CD4-positive, alpha-beta T cell treated with Interleukin-2 at 100 ng/mL for 4 hours (primary cell): ENCODE data around the gene PRADC1.
"Not testable (repeated sequence)": the region's sequence is repeated elsewhere in the genome, so short reads cannot be mapped to it uniquely, and the experiment has no call there.

ENCODE experiments used
- DNase-seq: peaks from one replicate; pipeline ENCODE4 v3.0.0-alpha.2; 2020; ENCODE audit warnings: low spot score

PRADC1 gene

GRCh38 chr2:73233154-73233931, at the start of gene PRADC1:
PRADC1 (minus strand) TSS chr2:73233239; CDS start chr2:73233160, 79 bp downstream.
- peak; percentile 98 for DNase-seq

GRCh38 chr2:73281244-73281643, 48.2 kb upstream of the PRADC1 start:
- no peak for DNase-seq

- no peak for DNase-seq
Observed at GRCh38 chr2:73279852-73280251, 46.8 kb upstream of the PRADC1 start.

- no peak for DNase-seq
Observed at GRCh38 chr2:73272270-73272669, 39.2 kb upstream of the PRADC1 start.

GRCh38 chr2:73269686-73270465, 36.8 kb upstream of the PRADC1 start:
- DNase-seq = no peak

- peak; percentile 82 for DNase-seq
Observed at GRCh38 chr2:73268830-73269685, 36.0 kb upstream of the PRADC1 start.

GRCh38 chr2:73268366-73268829, 35.4 kb upstream of the PRADC1 start:
- no peak for DNase-seq

GRCh38 chr2:73267008-73267407, 34.0 kb upstream of the PRADC1 start:
- no peak for DNase-seq

- no peak for DNase-seq
Observed at GRCh38 chr2:73266061-73266901, 33.2 kb upstream of the PRADC1 start.

- DNase-seq = no peak
Observed at GRCh38 chr2:73265298-73266060, 32.4 kb upstream of the PRADC1 start.

GRCh38 chr2:73264783-73265182, 31.7 kb upstream of the PRADC1 start:
- no peak for DNase-seq

GRCh38 chr2:73264332-73264606, 31.2 kb upstream of the PRADC1 start:
- DNase-seq = no peak

GRCh38 chr2:73263540-73264331, 30.7 kb upstream of the PRADC1 start:
- DNase-seq = no peak

- not testable (repeated sequence) for DNase-seq
Observed at GRCh38 chr2:73262691-73263429, 29.8 kb upstream of the PRADC1 start.

- no peak for DNase-seq
Observed at GRCh38 chr2:73262108-73262651, 29.1 kb upstream of the PRADC1 start.

- DNase-seq = no peak
Observed at GRCh38 chr2:73260338-73260984, 27.4 kb upstream of the PRADC1 start.

- DNase-seq = no peak
Observed at GRCh38 chr2:73259704-73260337, 26.8 kb upstream of the PRADC1 start.

- DNase-seq = no peak
Observed at GRCh38 chr2:73259276-73259675, 26.2 kb upstream of the PRADC1 start.
